ENCODE results near the gene ZNF467.
A peak's percentile ranks its signal among the peaks of the same experiment; 100 is the strongest.

Gene ZNF467

GRCh38 chr7:149722356-149722957, 50.9 kb downstream of the ZNF467 start:
- DNase-seq (ENCODE audit: low spot score): no peak
- no peak for TF ChIP-seq CTCF (IDR thresholded peaks at IDR 0.05; ENCODE audit: borderline replicate concordance, control extremely low read depth, extremely low read depth, insufficient read depth, missing control alignments)
- in situ Hi-C loops (cut with MboI; ENCODE audit: low sequenced_read_pairs, unreplicated experiment): no loop called here

GRCh38 chr7:149721084-149721601, 52.2 kb downstream of the ZNF467 start:
- in situ Hi-C loops (cut with MboI; ENCODE audit: low sequenced_read_pairs, unreplicated experiment): no loop called here
- DNase-seq (ENCODE audit: low spot score): peak; percentile 8
- TF ChIP-seq CTCF (IDR thresholded peaks at IDR 0.05; ENCODE audit: borderline replicate concordance, control extremely low read depth, extremely low read depth, insufficient read depth, missing control alignments): no peak

- DNase-seq (ENCODE audit: low spot score): peak; percentile 43
- in situ Hi-C loops (cut with MboI; ENCODE audit: low sequenced_read_pairs, unreplicated experiment): no loop called here
Observed at GRCh38 chr7:149720372-149721083, 52.9 kb downstream of the ZNF467 start.

GRCh38 chr7:149719912-149720335, 53.5 kb downstream of the ZNF467 start:
- DNase-seq (ENCODE audit: low spot score): peak; percentile 79
- in situ Hi-C loops (cut with MboI; ENCODE audit: low sequenced_read_pairs, unreplicated experiment): no loop called here
- TF ChIP-seq CTCF (IDR thresholded peaks at IDR 0.05; ENCODE audit: borderline replicate concordance, control extremely low read depth, extremely low read depth, insufficient read depth, missing control alignments): no peak

More at GRCh38 chr7:149720372-149721083, 52.9 kb downstream of the ZNF467 start:
- TF ChIP-seq CTCF (IDR thresholded peaks at IDR 0.05; ENCODE audit: borderline replicate concordance, control extremely low read depth, extremely low read depth, insufficient read depth, missing control alignments): no peak

- in situ Hi-C loops (cut with MboI; ENCODE audit: low sequenced_read_pairs, unreplicated experiment): no loop called here
- no peak for TF ChIP-seq CTCF (IDR thresholded peaks at IDR 0.05; ENCODE audit: borderline replicate concordance, control extremely low read depth, extremely low read depth, insufficient read depth, missing control alignments)
- peak; percentile 44 for DNase-seq (ENCODE audit: low spot score)
Observed at GRCh38 chr7:149719050-149719899, 54.1 kb downstream of the ZNF467 start.

- in situ Hi-C loops (cut with MboI; ENCODE audit: low sequenced_read_pairs, unreplicated experiment): no loop called here
- no peak for TF ChIP-seq CTCF (IDR thresholded peaks at IDR 0.05; ENCODE audit: borderline replicate concordance, control extremely low read depth, extremely low read depth, insufficient read depth, missing control alignments)
- peak; percentile 12 for DNase-seq (ENCODE audit: low spot score)
Observed at GRCh38 chr7:149718730-149719049, 54.7 kb downstream of the ZNF467 start.

All from GM13976 (cell line).